GM13977 (cell line): ENCODE measurements around the gene SERPINB13.
"Not testable (repeated sequence)": the region's sequence is repeated elsewhere in the genome, so short reads cannot be mapped to it uniquely, and the experiment has no call there.

ENCODE experiments used
- DNase-seq: peaks from one replicate; pipeline ENCODE4 v3.0.0; 2012; ENCODE audit warnings: low spot score
- in situ Hi-C: fragments of 300-500 bp; cut with MboI; formaldehyde crosslinking; loops from one replicate; pipeline ENCODE4 v1.12.0; 2022; ENCODE audit warnings: low sequenced_read_pairs, low pct_unique_long_range_greater_than_20kb, mixed read lengths, inconsistent platforms; ENCODE audit not compliant: unreplicated experiment
- TF ChIP-seq, protein P1 (sequence below): IDR thresholded peaks from 2 replicates; pipeline ENCODE4 v1.5.1; 2012; ENCODE audit warnings: mild to moderate bottlenecking, control low read depth; ENCODE audit not compliant: insufficient read depth; ENCODE audit errors: extremely low read depth, missing control alignments

Gene SERPINB13

DNA sequence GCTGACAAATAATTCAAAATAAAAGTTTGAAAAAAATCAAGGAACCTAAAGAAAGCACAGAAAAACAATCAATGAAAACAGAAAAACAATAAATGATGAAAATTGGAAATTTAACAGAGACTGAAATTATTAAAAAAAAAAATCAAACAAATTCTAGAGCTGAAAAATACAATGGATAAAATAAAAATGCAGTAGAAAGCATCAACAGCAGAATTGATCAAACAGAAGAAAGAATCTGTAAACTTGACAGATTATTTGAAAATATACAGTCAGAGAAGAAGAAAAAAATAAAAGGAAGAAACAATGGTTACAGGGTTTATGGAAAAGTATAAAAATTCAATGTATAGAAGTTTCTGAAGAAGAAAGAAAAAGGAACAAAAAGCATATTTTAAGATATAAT, 40.7 kb downstream of the SERPINB13 start:
- in situ Hi-C loops: no loop called here
- TF ChIP-seq, protein P1, sequence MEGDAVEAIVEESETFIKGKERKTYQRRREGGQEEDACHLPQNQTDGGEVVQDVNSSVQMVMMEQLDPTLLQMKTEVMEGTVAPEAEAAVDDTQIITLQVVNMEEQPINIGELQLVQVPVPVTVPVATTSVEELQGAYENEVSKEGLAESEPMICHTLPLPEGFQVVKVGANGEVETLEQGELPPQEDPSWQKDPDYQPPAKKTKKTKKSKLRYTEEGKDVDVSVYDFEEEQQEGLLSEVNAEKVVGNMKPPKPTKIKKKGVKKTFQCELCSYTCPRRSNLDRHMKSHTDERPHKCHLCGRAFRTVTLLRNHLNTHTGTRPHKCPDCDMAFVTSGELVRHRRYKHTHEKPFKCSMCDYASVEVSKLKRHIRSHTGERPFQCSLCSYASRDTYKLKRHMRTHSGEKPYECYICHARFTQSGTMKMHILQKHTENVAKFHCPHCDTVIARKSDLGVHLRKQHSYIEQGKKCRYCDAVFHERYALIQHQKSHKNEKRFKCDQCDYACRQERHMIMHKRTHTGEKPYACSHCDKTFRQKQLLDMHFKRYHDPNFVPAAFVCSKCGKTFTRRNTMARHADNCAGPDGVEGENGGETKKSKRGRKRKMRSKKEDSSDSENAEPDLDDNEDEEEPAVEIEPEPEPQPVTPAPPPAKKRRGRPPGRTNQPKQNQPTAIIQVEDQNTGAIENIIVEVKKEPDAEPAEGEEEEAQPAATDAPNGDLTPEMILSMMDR: no peak
- no peak for DNase-seq

DNA sequence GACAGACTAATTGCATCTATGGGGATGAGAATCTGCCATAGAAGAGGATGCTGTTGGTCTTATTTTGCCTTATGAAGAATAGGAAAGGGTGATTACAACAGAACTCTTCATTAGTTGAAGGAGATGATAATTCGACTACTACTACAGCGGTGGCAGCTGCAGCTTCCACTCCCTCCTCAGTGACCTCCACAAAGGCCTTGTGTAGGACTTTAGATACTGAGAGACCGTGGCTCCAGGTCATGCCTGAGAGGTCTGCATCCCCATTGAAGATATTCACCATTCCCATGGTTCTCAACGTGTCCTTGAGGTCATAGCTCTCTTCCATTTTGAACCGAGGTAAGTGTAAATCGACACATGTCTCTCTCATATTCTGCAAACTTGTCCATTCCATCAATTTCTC, 50.6 kb downstream of the SERPINB13 start:
- TF ChIP-seq, protein P1: no peak
- no peak for DNase-seq
- in situ Hi-C loops: no loop called here

DNA sequence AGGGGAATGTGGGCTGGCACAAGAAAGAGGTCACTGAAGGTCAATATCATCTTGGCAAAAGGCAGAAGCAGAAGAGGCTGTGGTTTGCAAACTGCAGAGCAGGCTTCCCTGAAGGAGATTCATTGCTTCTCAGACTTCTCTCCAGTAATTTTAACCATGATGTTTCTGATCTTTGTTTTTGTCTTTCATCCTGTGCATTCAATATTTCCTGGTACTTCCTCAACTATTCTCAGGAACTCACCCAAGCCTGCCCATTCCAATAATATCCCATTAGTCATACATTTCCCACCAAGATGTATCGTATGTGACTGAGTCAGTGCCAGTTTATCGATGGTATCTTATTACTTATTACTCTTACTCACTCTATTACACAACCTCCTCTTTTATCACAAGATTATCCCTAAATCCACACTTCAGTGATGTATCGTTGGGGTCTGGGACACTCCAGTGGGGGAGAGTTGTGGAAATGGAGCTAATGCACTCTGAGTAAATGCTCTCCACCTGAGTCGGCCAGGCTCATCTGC, 54.1 kb downstream of the SERPINB13 start:
- DNase-seq, in situ Hi-C loops: not testable (repeated sequence)

DNA sequence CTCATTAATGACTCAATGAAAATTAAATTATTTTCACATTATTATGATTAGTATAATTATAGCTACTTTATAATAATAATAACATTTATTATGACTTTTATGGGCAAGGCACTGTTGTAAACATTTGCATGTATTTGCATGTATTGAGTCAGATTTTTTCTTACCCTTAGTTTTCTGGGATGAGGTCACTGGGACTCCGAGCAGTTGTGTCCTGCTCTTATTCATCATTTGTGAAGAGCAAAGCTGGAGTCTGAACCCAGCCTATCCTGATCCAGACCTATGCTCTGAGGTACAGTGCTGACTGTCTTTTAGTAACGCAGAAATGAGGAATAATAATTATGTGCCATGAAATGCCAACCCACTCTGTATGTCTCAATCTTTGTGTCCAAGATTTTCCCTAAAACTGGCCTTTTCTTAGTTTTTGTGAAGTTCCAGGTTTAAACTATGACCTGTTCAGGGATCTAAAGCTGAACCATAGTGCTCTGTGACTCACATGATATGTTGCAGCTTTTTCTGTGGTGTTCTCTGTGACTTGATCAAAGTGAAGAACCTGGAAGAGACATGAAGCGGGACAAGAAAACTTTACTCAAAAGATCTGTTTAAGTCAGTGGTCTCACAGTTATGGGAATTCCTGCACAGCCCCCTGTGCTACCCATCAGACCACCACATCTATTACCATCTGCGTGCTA, 55.7 kb downstream of the SERPINB13 start:
- in situ Hi-C loops, DNase-seq: not testable (repeated sequence)

DNA sequence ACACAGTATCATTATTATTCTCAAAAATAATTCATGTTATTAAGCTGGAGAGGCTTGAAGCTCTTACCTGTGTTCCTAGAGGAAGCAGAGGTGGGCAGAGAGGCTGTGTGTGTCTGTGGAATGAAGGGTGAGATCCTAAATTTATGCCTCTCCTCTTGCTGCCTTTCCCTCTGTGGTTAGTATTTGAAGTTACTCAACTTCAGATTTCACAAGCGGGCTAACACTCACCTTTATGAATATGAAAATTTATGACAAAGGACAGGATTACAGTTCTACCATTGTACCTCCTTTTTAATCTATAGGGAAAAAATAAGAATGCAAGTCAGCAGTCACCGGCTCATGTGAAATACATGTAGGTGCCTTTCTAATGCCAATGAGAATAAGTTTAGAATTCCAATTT, 57.0 kb downstream of the SERPINB13 start, which contains the start of gene SERPINB4:
Gene SERPINB4 (minus strand): TSS at position 115 of the 400 bp plus-strand sequence. CDS start 679 bp downstream, outside the sequence.
- in situ Hi-C loops, DNase-seq: not testable (repeated sequence)

DNA sequence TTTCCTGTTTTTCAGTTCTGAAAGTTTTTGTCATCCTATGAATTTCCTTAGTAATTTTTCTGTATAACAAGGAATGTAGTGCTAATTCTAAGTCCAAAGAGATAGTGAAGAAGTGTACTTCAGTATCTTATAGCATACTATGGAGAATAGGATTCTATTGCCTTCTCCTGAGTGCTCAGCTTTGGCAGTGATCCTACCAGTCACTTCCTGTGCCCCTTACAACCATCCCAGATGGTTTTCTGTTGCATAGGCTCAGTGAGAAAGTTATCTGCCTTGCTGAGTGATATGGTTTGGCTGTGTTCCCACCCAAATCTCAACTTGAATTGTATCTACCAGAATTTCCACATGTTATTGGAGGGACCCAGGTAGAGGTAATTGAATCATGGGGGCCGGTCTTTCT, 57.6 kb downstream of the SERPINB13 start:
- DNase-seq, in situ Hi-C loops: not testable (repeated sequence)

DNA sequence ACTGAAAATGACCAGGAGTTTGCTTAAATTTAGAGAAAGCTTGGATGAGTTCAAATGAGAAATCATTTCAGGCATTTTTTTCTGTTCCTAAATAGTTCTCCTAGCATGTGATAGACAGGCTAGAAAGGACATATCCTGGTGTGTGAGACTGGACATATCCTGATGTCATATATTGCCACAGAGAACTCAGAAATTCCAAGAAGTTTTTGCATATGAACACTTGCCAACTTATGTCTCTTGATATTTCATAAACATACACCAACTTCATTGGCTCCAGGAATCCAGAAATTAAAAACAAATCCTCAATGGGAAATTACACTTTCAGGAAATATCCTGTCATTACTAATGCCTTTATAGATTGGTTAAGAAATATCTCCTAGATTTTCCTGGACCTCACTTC, 59.8 kb downstream of the SERPINB13 start:
- DNase-seq: no peak
- TF ChIP-seq, protein P1: no peak
- in situ Hi-C loops: no loop called here

DNA sequence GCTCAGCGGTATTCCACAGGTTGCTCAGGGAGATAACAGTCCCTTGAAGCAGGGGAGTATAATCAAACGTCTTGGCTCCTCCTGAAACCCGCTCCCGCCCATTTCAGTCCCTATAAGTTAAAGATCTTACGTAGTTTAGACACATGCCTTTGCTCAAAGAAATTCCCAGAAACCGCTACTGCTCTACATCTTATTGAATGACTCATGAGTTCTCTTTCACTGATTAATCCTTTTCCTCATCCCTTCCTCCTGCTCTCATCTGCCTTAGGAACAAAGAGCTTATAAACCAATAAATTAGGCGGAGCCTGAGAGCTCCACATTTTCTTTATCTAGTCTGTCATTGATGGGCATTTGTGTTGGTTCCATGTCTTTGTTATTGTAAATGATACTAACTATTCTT, 61.1 kb downstream of the SERPINB13 start:
- in situ Hi-C loops: no loop called here
- no peak for DNase-seq

More for the DNA sequence above, 61.1 kb downstream of the SERPINB13 start:
- TF ChIP-seq, protein P1: no peak
